Measurements from ENCODE around the gene MAX. TPM values are rescaled to one million over a fixed set of nuclear protein-coding genes. Genes with fewer than 3 reads are reported as not detected.

MAX gene
- total and polyA plus RNA-seq, 8 donors: 59.9 to 96.5 (median 63.4) TPM

- ATAC-seq (peak; percentile 20), DNase-seq (peak in 1 of 4 donors; percentile 46)
- H3K27me3 ChIP-seq: no peaks in the 10 kb centered on the region
- H3K9me3 ChIP-seq: no peaks in the 10 kb centered on the region
- H3K4me1 ChIP-seq: peaks cover 0 to 51% of the 10 kb centered on the region in 2 donors
- TF ChIP-seq, protein P1, sequence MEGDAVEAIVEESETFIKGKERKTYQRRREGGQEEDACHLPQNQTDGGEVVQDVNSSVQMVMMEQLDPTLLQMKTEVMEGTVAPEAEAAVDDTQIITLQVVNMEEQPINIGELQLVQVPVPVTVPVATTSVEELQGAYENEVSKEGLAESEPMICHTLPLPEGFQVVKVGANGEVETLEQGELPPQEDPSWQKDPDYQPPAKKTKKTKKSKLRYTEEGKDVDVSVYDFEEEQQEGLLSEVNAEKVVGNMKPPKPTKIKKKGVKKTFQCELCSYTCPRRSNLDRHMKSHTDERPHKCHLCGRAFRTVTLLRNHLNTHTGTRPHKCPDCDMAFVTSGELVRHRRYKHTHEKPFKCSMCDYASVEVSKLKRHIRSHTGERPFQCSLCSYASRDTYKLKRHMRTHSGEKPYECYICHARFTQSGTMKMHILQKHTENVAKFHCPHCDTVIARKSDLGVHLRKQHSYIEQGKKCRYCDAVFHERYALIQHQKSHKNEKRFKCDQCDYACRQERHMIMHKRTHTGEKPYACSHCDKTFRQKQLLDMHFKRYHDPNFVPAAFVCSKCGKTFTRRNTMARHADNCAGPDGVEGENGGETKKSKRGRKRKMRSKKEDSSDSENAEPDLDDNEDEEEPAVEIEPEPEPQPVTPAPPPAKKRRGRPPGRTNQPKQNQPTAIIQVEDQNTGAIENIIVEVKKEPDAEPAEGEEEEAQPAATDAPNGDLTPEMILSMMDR (IDR thresholded peaks at IDR 0.05): no peak
- peaks cover 0 to 28% of the 10 kb centered on the region in 2 donors for H3K36me3 ChIP-seq
- intact Hi-C loops (cut with DNase I): no loop called here
- peak overlapping the region in 1 of 2 donors; percentile 74 for H3K27ac ChIP-seq
- no peak overlapping the region for H3K4me3 ChIP-seq
These were observed 59.5 kb downstream of the MAX start for GRCh38 chr14:65042731-65043372.

DNA sequence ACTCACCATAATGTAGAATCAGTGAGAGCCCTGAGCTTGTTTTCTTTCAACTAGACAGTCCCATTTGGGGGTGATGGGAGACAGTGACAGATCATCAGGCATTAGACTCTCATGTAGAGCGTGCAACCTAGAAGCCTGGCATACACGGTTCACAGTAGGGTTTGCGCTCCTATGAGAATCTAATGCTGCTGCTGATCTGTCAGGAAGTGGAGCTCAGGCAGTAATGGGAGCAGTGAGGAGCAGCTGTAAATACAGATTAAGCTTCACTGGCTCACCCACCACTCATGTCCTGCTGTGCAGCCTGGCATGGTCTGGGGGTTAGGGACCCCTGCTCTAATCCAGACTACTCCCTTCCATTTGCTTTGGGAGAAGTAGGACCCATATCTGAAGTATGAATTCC lies 60.0 kb downstream of the MAX start:
- TF ChIP-seq, protein P1 (IDR thresholded peaks at IDR 0.05): no peak
- Histone ChIP-seq H3K27me3 (no peaks in the 10 kb centered on the region), H3K4me1 (peaks cover 0 to 46% of the 10 kb centered on the region in 2 donors), H3K9me3 (no peaks in the 10 kb centered on the region), H3K27ac (peak overlapping the region in 1 of 2 donors; percentile 74), H3K36me3 (peaks cover 0 to 28% of the 10 kb centered on the region in 2 donors), H3K4me3 (no peak overlapping the region)
- intact Hi-C loops (cut with DNase I): no loop called here
- ATAC-seq (no peak), DNase-seq (no peak)

- H3K4me1 ChIP-seq: peaks cover 0 to 38% of the 10 kb centered on the region in 2 donors
- peaks cover 0 to 28% of the 10 kb centered on the region in 2 donors for H3K36me3 ChIP-seq
- H3K9me3 ChIP-seq: no peaks in the 10 kb centered on the region
- no peak overlapping the region for H3K27ac ChIP-seq
- DNase-seq (no peak), ATAC-seq (no peak)
- no peak overlapping the region for H3K4me3 ChIP-seq
- intact Hi-C loops (cut with DNase I): no loop called here
- H3K27me3 ChIP-seq: no peaks in the 10 kb centered on the region
- TF ChIP-seq, protein P1 (IDR thresholded peaks at IDR 0.05): no peak
These were observed 60.8 kb downstream of the MAX start for GRCh38 chr14:65041434-65041915.

DNA sequence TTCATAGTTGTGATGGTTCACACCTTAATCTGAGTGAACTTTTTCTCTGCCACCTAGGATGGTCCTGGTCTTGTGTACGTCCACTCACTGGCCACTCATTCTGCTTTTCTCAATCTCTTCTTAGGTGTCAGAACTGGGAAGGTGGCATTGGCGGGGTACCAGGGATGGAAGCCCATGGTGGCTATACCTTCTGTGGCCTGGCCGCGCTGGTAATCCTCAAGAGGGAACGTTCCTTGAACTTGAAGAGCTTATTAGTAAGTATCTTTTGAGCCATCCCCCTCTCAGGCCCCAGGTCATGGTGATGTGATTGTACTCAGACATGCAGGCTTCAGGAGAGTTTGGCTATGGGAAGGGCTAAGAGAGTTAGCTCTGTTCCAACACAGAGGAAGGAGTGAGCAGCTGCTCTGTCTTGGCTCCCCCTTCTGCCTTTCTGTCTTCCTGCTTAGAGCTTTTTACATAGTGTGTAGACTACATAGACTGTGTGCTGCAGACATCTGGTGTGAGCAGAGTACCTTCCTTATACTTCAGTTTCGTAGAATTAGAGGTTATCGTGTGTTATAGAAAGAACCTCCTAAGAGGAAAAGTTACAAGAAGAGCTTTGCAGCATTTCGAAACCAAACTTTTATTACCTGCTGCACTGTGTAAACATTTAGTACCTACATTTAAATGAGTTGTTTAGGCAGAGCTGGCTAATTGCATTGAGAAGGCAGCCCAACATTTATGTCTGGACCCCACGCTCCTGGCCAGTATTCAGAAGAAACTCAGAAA lies 61.5 kb downstream of the MAX start:
- intact Hi-C loops (cut with DNase I): no loop called here
- Histone ChIP-seq H3K36me3 (peaks cover 0 to 28% of the 10 kb centered on the region in 2 donors), H3K9me3 (no peaks in the 10 kb centered on the region), H3K4me1 (peaks cover 0 to 32% of the 10 kb centered on the region in 2 donors), H3K4me3 (no peak overlapping the region), H3K27ac (no peak overlapping the region), H3K27me3 (no peaks in the 10 kb centered on the region)
- DNase-seq: no peak
- TF ChIP-seq, protein P1 (IDR thresholded peaks at IDR 0.05): no peak
- no peak for ATAC-seq

GRCh38 chr14:65038966-65039365 lies 63.4 kb downstream of the MAX start:
- no peak for DNase-seq
- peaks cover 0 to 19% of the 10 kb centered on the region in 2 donors for H3K36me3 ChIP-seq
- TF ChIP-seq, protein P1 (IDR thresholded peaks at IDR 0.05): no peak
- H3K9me3 ChIP-seq: no peaks in the 10 kb centered on the region
- H3K27ac ChIP-seq: no peak overlapping the region
- no peak for ATAC-seq
- H3K4me1 ChIP-seq: peaks cover 0 to 16% of the 10 kb centered on the region in 2 donors
- H3K27me3 ChIP-seq: no peaks in the 10 kb centered on the region
- intact Hi-C loops (cut with DNase I): no loop called here
- no peak overlapping the region for H3K4me3 ChIP-seq
